GM23338 (cell line): ENCODE results near the gene NMRK2. TPM values are rescaled to one million over a fixed set of nuclear protein-coding genes. Genes with fewer than 3 reads are reported as not detected.

Source experiments
- ATAC-seq: fragments of 200-7000 bp; cut with Tn5 transposase; 3 replicates; pipeline ENCODE4 v1.9.1; 2020
- DNase-seq: peaks from one replicate; pipeline ENCODE4 v3.0.0-alpha.2; 2015; ENCODE audit warnings: low spot score
- H2AFZ ChIP-seq: fragments of 200-600 bp; sonication (generic); 2 replicates; pipeline ENCODE4 v1.8.0; 2016; ENCODE audit warnings: antibody characterized with exemption, mild to moderate bottlenecking, moderate library complexity
- H3F3A ChIP-seq: fragments of 200-600 bp; sonication (generic); replicated peaks from 2 replicates; pipeline ENCODE4 v1.8.0; 2017; ENCODE audit warnings: antibody characterized with exemption, mixed run types, low read depth
- H3K27ac ChIP-seq: fragments of 200-600 bp; sonication (generic); 2 replicates; pipeline ENCODE4 v1.6.1; 2016; ENCODE audit warnings: low read depth
- H3K27me3 ChIP-seq: fragments of 200-600 bp; sonication (generic); 2 replicates; pipeline ENCODE4 v1.8.0; 2016; ENCODE audit warnings: mild to moderate bottlenecking, mixed run types, moderate library complexity; ENCODE audit not compliant: insufficient read depth
- H3K36me3 ChIP-seq: fragments of 200-600 bp; sonication (generic); 2 replicates; pipeline ENCODE4 v1.8.0; 2016; ENCODE audit warnings: mild to moderate bottlenecking; ENCODE audit not compliant: insufficient read depth
- H3K4me1 ChIP-seq: fragments of 200-600 bp; sonication (generic); 2 replicates; pipeline ENCODE4 v1.8.0; 2016; ENCODE audit warnings: mild to moderate bottlenecking, moderate library complexity; ENCODE audit not compliant: insufficient read depth
- H3K4me2 ChIP-seq: fragments of 200-600 bp; sonication (generic); 2 replicates; pipeline ENCODE4 v1.7.1; 2017; ENCODE audit warnings: mixed run types
- H3K4me3 ChIP-seq: fragments of 200-600 bp; sonication (generic); 2 replicates; pipeline ENCODE4 v1.6.1; 2016; ENCODE audit warnings: mixed run types
- H3K79me2 ChIP-seq: fragments of 200-600 bp; sonication (generic); replicated peaks from 2 replicates; pipeline ENCODE4 v1.8.0; 2017; ENCODE audit warnings: mild to moderate bottlenecking; ENCODE audit not compliant: insufficient read depth
- H3K9me2 ChIP-seq: fragments of 200-600 bp; sonication (generic); 2 replicates; pipeline ENCODE4 v1.8.0; 2017; ENCODE audit not compliant: insufficient read depth
- H4K20me1 ChIP-seq: fragments of 200-600 bp; sonication (generic); replicated peaks from 2 replicates; pipeline ENCODE4 v1.8.0; 2017; ENCODE audit warnings: mild to moderate bottlenecking; ENCODE audit not compliant: insufficient read depth
- H3K27ac Mint-ChIP-seq: 2 replicates; pipeline ENCODE4 v1.8.0; 2020; ENCODE audit warnings: inconsistent platforms, mild to moderate bottlenecking, moderate library complexity, mixed read lengths
- H3K27me3 Mint-ChIP-seq: 3 replicates; pipeline ENCODE4 v1.8.0; 2022; ENCODE audit warnings: low read depth, mild to moderate bottlenecking, moderate library complexity, mixed read lengths, inconsistent platforms; ENCODE audit not compliant: insufficient read depth, poor library complexity
- H3K36me3 Mint-ChIP-seq: 3 replicates; pipeline ENCODE4 v1.8.0; 2021; ENCODE audit warnings: low read depth, mild to moderate bottlenecking, inconsistent platforms, moderate library complexity, mixed read lengths
- H3K4me1 Mint-ChIP-seq: 3 replicates; pipeline ENCODE4 v1.8.0; 2020; ENCODE audit warnings: mild to moderate bottlenecking, inconsistent platforms, mixed read lengths
- H3K4me3 Mint-ChIP-seq: 3 replicates; pipeline ENCODE4 v1.8.0; 2021; ENCODE audit warnings: moderate library complexity, mild to moderate bottlenecking, inconsistent platforms, mixed read lengths
- H3K9me3 Mint-ChIP-seq: 3 replicates; pipeline ENCODE4 v1.8.0; 2020; ENCODE audit warnings: moderate library complexity, mild to moderate bottlenecking, inconsistent platforms, mixed read lengths
- CREB1 ChIP-seq: fragments of 250-450 bp; sonication (Bioruptor Pico); IDR thresholded peaks from 2 replicates; pipeline ENCODE4 v1.5.0; 2020; ENCODE audit warnings: low read depth, mild to moderate bottlenecking, moderate library complexity
- CTCF ChIP-seq, 2 experiments: fragments of 200-600 bp in 1 of 2; sonication (generic) in 1 of 2; conservative IDR thresholded peaks; 2 replicates each; pipeline versions ENCODE4 v1.5.1 to v1.6.1; 2016 to 2017; ENCODE audit warnings: antibody characterized with exemption in 2 of 2, low read depth in 2 of 2, mild to moderate bottlenecking in 2 of 2, moderate library complexity in 1 of 2
- ETS1 ChIP-seq: IDR thresholded peaks from 2 replicates; pipeline ENCODE4 v1.6.1; 2016; ENCODE audit warnings: antibody characterized with exemption
- EZH2 ChIP-seq: fragments of 200-600 bp; sonication (generic); IDR thresholded peaks from one replicate; pipeline ENCODE4 v1.8.0; 2017; ENCODE audit warnings: antibody characterized with exemption, mild to moderate bottlenecking, low read depth; ENCODE audit not compliant: unreplicated experiment
- JUNB ChIP-seq: IDR thresholded peaks from one replicate; pipeline ENCODE4 v1.6.1; 2016; ENCODE audit warnings: antibody characterized with exemption; ENCODE audit not compliant: unreplicated experiment
- NANOG ChIP-seq: IDR thresholded peaks from 2 replicates; pipeline ENCODE4 v1.6.1; 2016; ENCODE audit warnings: antibody characterized with exemption, borderline replicate concordance
- POLR2AphosphoS5 ChIP-seq: IDR thresholded peaks from 2 replicates; pipeline ENCODE4 v1.6.1; 2016; ENCODE audit warnings: antibody characterized with exemption, low read depth
- REST ChIP-seq: IDR thresholded peaks from one replicate; pipeline ENCODE4 v1.6.1; 2018; ENCODE audit warnings: antibody characterized with exemption; ENCODE audit not compliant: unreplicated experiment
- STAT1 ChIP-seq: IDR thresholded peaks from one replicate; pipeline ENCODE4 v1.6.1; 2016; ENCODE audit warnings: antibody characterized with exemption; ENCODE audit not compliant: unreplicated experiment
- ZNF114 ChIP-seq: fragments of 250-450 bp; sonication (Bioruptor Pico); IDR thresholded peaks from 2 replicates; pipeline ENCODE4 v1.5.0; 2020; ENCODE audit warnings: mild to moderate bottlenecking, moderate library complexity
- ZNF331 ChIP-seq: fragments of 250-450 bp; sonication (Bioruptor Pico); IDR thresholded peaks from 2 replicates; pipeline ENCODE4 v1.5.0; 2020; ENCODE audit warnings: low read depth, mild to moderate bottlenecking, moderate library complexity
- ZNF462 ChIP-seq: fragments of 250-450 bp; sonication (Bioruptor Pico); IDR thresholded peaks from 2 replicates; pipeline ENCODE4 v1.5.0; 2020; ENCODE audit warnings: mild to moderate bottlenecking, moderate library complexity
- polyA plus RNA-seq: library from polyadenylated mRNA; unstranded; fragments of >200 nt; fragmentation: Nextera tagmentation; extraction: Ambion mirVana; gene quantifications from 2 replicates; pipeline ENCODE4 v1.2.1, GENCODE V29; 2016
- total RNA-seq: library from RNA; depleted of rRNA; stranded (reverse); fragments of >200 nt; shearing (Covaris generic); gene quantifications from 2 replicates; pipeline ENCODE4 v1.2.3, GENCODE V29; 2014

Gene NMRK2
- total and polyA plus RNA-seq, 2 experiments from 2014 or later, result 55.9 to 65.3 TPM

GRCh38 chr19:3990815-3991117 is 57.9 kb downstream of the NMRK2 start:
- ATAC-seq (no peak), DNase-seq (no peak)
- Histone ChIP-seq H4K20me1 (no peaks in the 10 kb centered on the region), H3K36me3 (no peaks in the 10 kb centered on the region), H2AFZ (peak overlapping the region; percentile 3), H3K79me2 (no peaks in the 10 kb centered on the region), H3K9me2 (0 out of 2 replicates have a peak, but pooled peaks cover 3% of the 10 kb centered on the region), H3K4me3 (no peak overlapping the region), H3K27me3 (peaks cover 5% of the 10 kb centered on the region; the same call in 1 of the 2 replicates), H3K27ac (no peak overlapping the region), H3K4me2 (no peak overlapping the region), H3F3A (peaks cover 3% of the 10 kb centered on the region; the same call in 1 of the 2 replicates), H3K4me1 (peaks cover 9% of the 10 kb centered on the region)
- no peaks in the 10 kb centered on the region for H3K36me3 Mint-ChIP-seq
- peaks cover 19% of the 10 kb centered on the region for H3K4me1 Mint-ChIP-seq
- peaks cover 19% of the 10 kb centered on the region for H3K27me3 Mint-ChIP-seq
- H3K27ac Mint-ChIP-seq, result no peak overlapping the region
- peaks cover 6% of the 10 kb centered on the region; the same call in 2 of the 3 replicates for H3K9me3 Mint-ChIP-seq
- TF ChIP-seq ZNF114 (CRISPR knock-in tag) (no peak), EZH2 (no peak), NANOG (no peak), ETS1 (no peak), CREB1 (no peak), JUNB (no peak), CTCF (conservative IDR thresholded peaks at IDR 0.05; ENCODE audit: low read depth in 2 of 2) (no peak), STAT1 (no peak), POLR2AphosphoS5 (no peak), REST (no peak), ZNF331 (CRISPR knock-in tag) (no peak), ZNF462 (CRISPR knock-in tag) (no peak)
- peak overlapping the region; percentile 12; the same call in 1 of the 3 replicates for H3K4me3 Mint-ChIP-seq
